Measurements from ENCODE around the gene ROBO4.

Gene ROBO4

GRCh38 chr11:124897674-124898262, at the start of gene ROBO4:
ROBO4 (minus strand) TSS chr11:124897865; CDS start chr11:124897795, 70 bp downstream.
- no peak for DNase-seq (ENCODE audit: low read depth)

GRCh38 chr11:124946735-124947141, 49.1 kb upstream of the ROBO4 start:
- DNase-seq (ENCODE audit: low read depth): no peak

GRCh38 chr11:124945826-124946225, 48.2 kb upstream of the ROBO4 start:
- DNase-seq (ENCODE audit: low read depth): no peak

- no peak for DNase-seq (ENCODE audit: low read depth)
These were observed 46.9 kb upstream of the ROBO4 start for GRCh38 chr11:124944565-124944964.

GRCh38 chr11:124943741-124944140, 46.1 kb upstream of the ROBO4 start:
- DNase-seq (ENCODE audit: low read depth): no peak

GRCh38 chr11:124943254-124943616, 45.6 kb upstream of the ROBO4 start:
- DNase-seq (ENCODE audit: low read depth): no peak

- DNase-seq (ENCODE audit: low read depth): no peak
These were observed 45.0 kb upstream of the ROBO4 start for GRCh38 chr11:124942466-124943253.

- DNase-seq (ENCODE audit: low read depth): no peak
These were observed 44.0 kb upstream of the ROBO4 start for GRCh38 chr11:124941703-124942102.

- DNase-seq (ENCODE audit: low read depth): no peak
These were observed 41.3 kb upstream of the ROBO4 start for GRCh38 chr11:124938970-124939369.

- DNase-seq (ENCODE audit: low read depth): no peak
These were observed 40.6 kb upstream of the ROBO4 start for GRCh38 chr11:124938206-124938765.

- no peak for DNase-seq (ENCODE audit: low read depth)
These were observed 39.8 kb upstream of the ROBO4 start for GRCh38 chr11:124937336-124937935.

GRCh38 chr11:124935548-124936514, 38.2 kb upstream of the ROBO4 start, which contains the start of gene HEPACAM:
HEPACAM (minus strand) TSS chr11:124936047; CDS start chr11:124936006, 41 bp downstream.
- DNase-seq (ENCODE audit: low read depth): no peak

GRCh38 chr11:124934862-124935547, 37.3 kb upstream of the ROBO4 start:
- DNase-seq (ENCODE audit: low read depth): no peak

- DNase-seq (ENCODE audit: low read depth): no peak
These were observed 33.1 kb upstream of the ROBO4 start for GRCh38 chr11:124930799-124931198.

- DNase-seq (ENCODE audit: low read depth): no peak
These were observed 31.4 kb upstream of the ROBO4 start for GRCh38 chr11:124928942-124929665.

- DNase-seq (ENCODE audit: low read depth): no peak
These were observed 25.6 kb upstream of the ROBO4 start for GRCh38 chr11:124923296-124923695.

GRCh38 chr11:124922831-124923230, 25.2 kb upstream of the ROBO4 start:
- DNase-seq (ENCODE audit: low read depth): no peak

- peak; percentile 19 for DNase-seq (ENCODE audit: low read depth)
These were observed 23.4 kb upstream of the ROBO4 start for GRCh38 chr11:124920870-124921609.

GRCh38 chr11:124920356-124920755, 22.7 kb upstream of the ROBO4 start:
- DNase-seq (ENCODE audit: low read depth): no peak

- no peak for DNase-seq (ENCODE audit: low read depth)
These were observed 22.2 kb upstream of the ROBO4 start for GRCh38 chr11:124919898-124920297.

Data from T-helper 22 cell (primary cell).